Measurements from ENCODE around the gene RGS11. TPM values are rescaled to one million over a fixed set of nuclear protein-coding genes. Genes with fewer than 3 reads are reported as not detected.

RGS11 gene
- total and polyA plus RNA-seq, 4 donors, result 1.8 to 5.6 (median 3.2) TPM

DNA sequence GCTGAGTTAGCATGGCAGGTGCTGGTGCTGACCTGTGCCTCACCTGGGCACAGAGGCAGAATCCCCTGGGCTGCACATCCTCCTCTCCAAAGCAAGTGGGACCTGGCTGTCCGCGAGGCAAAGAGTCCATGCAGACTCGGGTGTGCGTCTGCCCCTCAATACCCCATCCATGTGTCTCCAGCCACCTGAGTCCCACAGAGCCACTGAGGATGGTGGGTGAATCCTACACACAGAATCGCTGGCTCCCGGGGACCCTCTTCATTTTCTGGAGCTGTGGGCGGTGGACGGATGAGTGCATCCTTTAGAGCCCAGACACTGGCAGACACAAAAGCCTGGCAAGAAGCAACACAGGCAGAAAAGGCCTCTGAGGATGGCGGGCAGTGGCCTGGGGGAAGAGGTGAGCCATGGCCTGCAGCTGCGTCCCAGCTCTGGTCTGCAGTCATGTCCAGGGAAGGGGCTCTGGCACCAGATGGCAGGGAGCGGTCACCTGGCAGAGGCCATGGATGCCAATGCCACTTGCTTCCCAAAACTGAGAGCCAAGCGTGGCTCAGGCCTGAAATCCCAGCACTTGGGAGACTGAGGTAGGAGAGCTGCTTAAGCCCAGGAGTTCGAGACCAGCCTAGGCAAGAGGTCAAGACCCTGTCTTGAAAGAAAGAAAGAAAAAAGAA lies 46.9 kb upstream of the RGS11 start:
- DNase-seq (no peak), ATAC-seq (ENCODE audit: insufficient read depth, low FRiP score) (no peak)
- Histone ChIP-seq H3K9ac (ENCODE audit: insufficient read depth in 1 of 2, low read length in 2 of 2) (no peak overlapping the region), H3K27me3 (ENCODE audit: control insufficient read depth in 3 of 3, insufficient read depth in 3 of 3, low read length in 2 of 3) (no peaks in the 10 kb centered on the region), H3K27ac (ENCODE audit: low read depth in 1 of 2, low read length in 1 of 2) (no peak overlapping the region), H3K36me3 (ENCODE audit: control insufficient read depth in 4 of 4, insufficient read depth in 4 of 4, low read length in 4 of 4) (peaks cover 0 to 12% (median 0%) of the 10 kb centered on the region in 4 donors), H3K4me1 (ENCODE audit: control insufficient read depth in 5 of 5, insufficient read depth in 5 of 5, low read length in 5 of 5) (peaks cover 0 to 18% (median 1%) of the 10 kb centered on the region in 5 donors), H3K4me3 (no peak overlapping the region), H3K9me3 (ENCODE audit: control insufficient read depth in 4 of 4, insufficient read depth in 3 of 4, low read length in 3 of 4) (no peaks in the 10 kb centered on the region)
- TF ChIP-seq, protein P1, sequence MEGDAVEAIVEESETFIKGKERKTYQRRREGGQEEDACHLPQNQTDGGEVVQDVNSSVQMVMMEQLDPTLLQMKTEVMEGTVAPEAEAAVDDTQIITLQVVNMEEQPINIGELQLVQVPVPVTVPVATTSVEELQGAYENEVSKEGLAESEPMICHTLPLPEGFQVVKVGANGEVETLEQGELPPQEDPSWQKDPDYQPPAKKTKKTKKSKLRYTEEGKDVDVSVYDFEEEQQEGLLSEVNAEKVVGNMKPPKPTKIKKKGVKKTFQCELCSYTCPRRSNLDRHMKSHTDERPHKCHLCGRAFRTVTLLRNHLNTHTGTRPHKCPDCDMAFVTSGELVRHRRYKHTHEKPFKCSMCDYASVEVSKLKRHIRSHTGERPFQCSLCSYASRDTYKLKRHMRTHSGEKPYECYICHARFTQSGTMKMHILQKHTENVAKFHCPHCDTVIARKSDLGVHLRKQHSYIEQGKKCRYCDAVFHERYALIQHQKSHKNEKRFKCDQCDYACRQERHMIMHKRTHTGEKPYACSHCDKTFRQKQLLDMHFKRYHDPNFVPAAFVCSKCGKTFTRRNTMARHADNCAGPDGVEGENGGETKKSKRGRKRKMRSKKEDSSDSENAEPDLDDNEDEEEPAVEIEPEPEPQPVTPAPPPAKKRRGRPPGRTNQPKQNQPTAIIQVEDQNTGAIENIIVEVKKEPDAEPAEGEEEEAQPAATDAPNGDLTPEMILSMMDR (IDR thresholded peaks at IDR 0.05; ENCODE audit: control extremely low read depth, extremely low read depth), result no peak
- WGBS, 2 donors, result 92 to 95% methylated on average over 13 of the region's 13 CpGs

DNA sequence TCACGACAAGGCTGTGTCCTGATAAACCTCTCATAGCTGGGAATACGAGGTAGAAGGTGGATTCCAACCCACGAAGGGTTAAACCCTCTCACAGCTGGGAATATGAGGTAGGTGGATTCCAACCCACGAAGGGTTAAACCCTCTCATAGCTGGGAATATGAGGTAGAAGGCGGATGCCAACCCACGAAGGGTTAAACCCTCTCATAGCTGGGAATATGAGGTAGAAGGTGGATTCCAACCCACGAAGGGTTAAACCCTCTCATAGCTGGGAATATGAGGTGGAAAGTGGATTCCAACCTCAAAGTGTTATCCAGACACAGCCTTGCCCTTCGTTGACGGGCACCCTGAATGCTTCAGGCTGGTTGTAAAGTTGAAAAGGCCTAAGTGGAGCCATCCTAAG lies 45.8 kb upstream of the RGS11 start:
- no peaks in the 10 kb centered on the region for H3K9me3 ChIP-seq (ENCODE audit: control insufficient read depth in 4 of 4, insufficient read depth in 3 of 4, low read length in 3 of 4)
- TF ChIP-seq, protein P1 (IDR thresholded peaks at IDR 0.05; ENCODE audit: control extremely low read depth, extremely low read depth), result no peak
- H3K9ac ChIP-seq (ENCODE audit: insufficient read depth in 1 of 2, low read length in 2 of 2), result no peak overlapping the region
- peaks cover 0 to 16% (median 0%) of the 10 kb centered on the region in 5 donors for H3K4me1 ChIP-seq (ENCODE audit: control insufficient read depth in 5 of 5, insufficient read depth in 5 of 5, low read length in 5 of 5)
- WGBS, 2 donors, result 79 to 85% methylated on average over 9 of the region's 9 CpGs
- no peaks in the 10 kb centered on the region for H3K27me3 ChIP-seq (ENCODE audit: control insufficient read depth in 3 of 3, insufficient read depth in 3 of 3, low read length in 2 of 3)
- peaks cover 0 to 15% (median 0%) of the 10 kb centered on the region in 4 donors for H3K36me3 ChIP-seq (ENCODE audit: control insufficient read depth in 4 of 4, insufficient read depth in 4 of 4, low read length in 4 of 4)
- no peak for DNase-seq
- H3K27ac ChIP-seq (ENCODE audit: low read depth in 1 of 2, low read length in 1 of 2), result no peak overlapping the region
- no peak for ATAC-seq (ENCODE audit: insufficient read depth, low FRiP score)
- H3K4me3 ChIP-seq, result no peak overlapping the region

DNA sequence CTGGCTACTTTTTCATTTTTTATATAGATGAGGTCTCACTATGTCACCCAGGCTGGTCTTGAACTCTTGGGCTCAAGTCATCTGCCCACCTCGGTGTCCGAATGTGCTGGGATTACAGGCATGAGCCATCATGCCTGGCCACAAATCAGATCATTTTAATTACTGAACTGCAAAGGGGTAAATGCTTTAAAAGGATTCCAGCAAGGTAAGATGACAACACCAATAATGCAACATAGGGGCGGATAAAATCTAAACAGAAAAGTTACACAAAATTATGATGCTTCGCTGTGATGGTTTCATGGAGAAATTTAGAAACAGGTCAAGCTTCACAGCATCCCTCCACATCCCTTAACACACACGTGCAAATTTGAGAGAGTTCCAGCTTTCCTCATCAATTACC lies 44.5 kb upstream of the RGS11 start:
- no peak for DNase-seq
- H3K9ac ChIP-seq (ENCODE audit: insufficient read depth in 1 of 2, low read length in 2 of 2), result no peak overlapping the region
- TF ChIP-seq, protein P1 (IDR thresholded peaks at IDR 0.05; ENCODE audit: control extremely low read depth, extremely low read depth), result no peak
- H3K9me3 ChIP-seq (ENCODE audit: control insufficient read depth in 4 of 4, insufficient read depth in 3 of 4, low read length in 3 of 4), result no peaks in the 10 kb centered on the region
- H3K4me1 ChIP-seq (ENCODE audit: control insufficient read depth in 5 of 5, insufficient read depth in 5 of 5, low read length in 5 of 5), result peaks cover 0 to 9% (median 0%) of the 10 kb centered on the region in 5 donors
- H3K4me3 ChIP-seq, result no peak overlapping the region
- WGBS, 2 donors, result 92 to 96% methylated on average over 5 of the region's 5 CpGs
- no peaks in the 10 kb centered on the region for H3K27me3 ChIP-seq (ENCODE audit: control insufficient read depth in 3 of 3, insufficient read depth in 3 of 3, low read length in 2 of 3)
- H3K36me3 ChIP-seq (ENCODE audit: control insufficient read depth in 4 of 4, insufficient read depth in 4 of 4, low read length in 4 of 4), result peaks cover 0 to 15% (median 0%) of the 10 kb centered on the region in 4 donors
- no peak overlapping the region for H3K27ac ChIP-seq (ENCODE audit: low read depth in 1 of 2, low read length in 1 of 2)
- no peak for ATAC-seq (ENCODE audit: insufficient read depth, low FRiP score)

Measured in lung (tissue), 12 donors.